ENCODE results near the gene DUSP28.
"Not testable (repeated sequence)": the region's sequence is repeated elsewhere in the genome, so short reads cannot be mapped to it uniquely, and the experiment has no call there.

DUSP28 gene

DNA sequence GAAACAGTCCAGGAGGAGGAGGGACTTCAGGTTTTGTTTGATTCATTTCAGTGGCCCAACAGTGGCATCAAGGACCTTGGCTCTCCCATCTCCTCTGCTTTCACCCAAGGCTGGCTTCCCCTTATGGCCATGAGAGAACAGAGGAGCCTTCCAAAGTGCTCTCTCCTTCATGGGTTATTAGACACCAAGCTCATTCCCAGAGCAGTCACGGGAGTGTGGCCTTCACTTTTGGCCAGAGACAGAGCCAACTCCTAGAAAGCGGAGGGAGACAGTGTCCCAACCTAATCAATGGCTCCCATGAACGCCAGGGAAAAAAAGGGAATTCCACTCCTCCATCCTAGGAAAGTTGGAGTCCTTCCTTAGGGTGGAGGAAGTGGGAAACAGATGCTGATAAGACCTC lies 871 bp upstream of the DUSP28 start:
- no peak for DNase-seq

- DNase-seq: peak; percentile 73 to 100 (median 98)
Observed at GRCh38 chr2:240560480-240561324, 545 bp downstream of the DUSP28 start.

DNA sequence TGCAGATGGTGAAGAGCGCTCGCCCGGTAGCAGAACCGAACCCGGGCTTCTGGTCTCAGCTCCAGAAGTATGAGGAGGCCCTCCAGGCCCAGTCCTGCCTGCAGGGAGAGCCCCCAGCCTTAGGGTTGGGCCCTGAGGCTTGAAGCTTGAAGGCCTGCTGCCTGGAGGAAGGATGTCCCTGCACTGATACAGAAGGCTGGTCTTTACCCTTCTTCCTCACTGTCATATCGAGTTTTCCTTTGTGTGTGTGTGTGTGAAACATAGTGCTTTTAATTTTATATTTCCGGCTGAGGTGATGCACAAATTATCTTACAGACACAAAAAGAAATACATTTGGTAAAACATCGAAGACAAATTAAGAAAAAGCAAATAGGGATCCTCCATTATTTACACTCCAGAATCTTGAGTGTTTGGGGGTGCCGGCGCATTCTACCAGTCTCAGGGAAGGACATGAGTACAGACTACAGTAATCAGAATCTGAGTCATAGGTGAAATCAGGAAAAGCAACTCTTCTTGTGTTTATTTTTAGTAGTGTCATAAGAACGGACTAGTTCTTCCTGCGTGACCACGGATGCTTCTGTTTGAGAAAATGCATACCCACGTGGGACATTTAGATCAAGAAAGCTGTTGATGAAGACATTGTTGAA lies 1.3 kb downstream of the DUSP28 start:
- DNase-seq: no peak

DNA sequence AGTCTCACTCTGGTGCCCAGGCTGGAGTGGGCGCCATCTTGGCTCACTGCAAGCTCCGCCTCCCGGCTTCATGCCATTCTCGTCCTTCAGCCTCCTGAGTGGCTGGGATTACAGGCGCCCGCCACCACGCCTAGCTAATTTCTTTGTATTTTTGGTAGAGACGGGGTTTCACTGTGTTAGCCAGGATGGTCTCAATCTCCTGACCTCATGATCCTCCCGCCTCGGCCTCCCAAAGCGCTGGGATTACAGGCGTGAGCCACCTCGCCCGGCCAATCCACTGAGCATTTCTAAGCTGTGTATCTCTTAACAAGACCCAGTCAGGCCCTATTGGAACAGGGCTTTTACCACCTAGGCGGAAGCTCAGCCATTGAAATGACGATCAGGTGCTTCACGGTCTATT lies 3.1 kb downstream of the DUSP28 start:
- DNase-seq: not testable (repeated sequence)

DNA sequence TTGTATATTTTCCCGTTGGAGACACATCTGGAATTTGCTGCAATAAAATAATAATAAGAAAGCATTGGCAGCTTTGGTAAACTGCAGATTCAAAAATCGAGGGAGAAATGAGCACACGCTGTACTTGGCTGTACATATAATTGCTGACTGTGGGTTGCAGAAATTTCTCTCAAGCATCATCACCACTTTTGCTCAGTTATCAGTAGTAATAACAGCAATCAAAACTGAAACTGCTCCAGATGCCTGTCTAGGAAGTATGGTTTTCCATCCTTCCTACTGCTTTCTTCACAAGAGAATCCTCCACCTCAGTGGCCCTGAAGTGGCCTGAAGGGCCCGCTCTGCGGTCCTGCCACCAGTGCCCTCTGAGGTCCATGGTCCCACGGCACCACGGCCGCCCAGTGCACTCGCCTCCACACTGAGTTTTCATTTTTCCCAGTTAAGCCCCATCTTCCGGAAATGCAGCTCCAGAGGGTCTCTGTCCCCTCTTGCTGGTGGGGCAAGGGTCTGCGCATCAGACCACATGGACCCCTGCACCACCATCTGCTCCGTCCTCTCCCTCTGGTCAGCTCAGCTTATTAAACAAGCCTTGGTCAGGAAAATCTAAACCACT lies 3.9 kb downstream of the DUSP28 start:
- DNase-seq: no peak

DNA sequence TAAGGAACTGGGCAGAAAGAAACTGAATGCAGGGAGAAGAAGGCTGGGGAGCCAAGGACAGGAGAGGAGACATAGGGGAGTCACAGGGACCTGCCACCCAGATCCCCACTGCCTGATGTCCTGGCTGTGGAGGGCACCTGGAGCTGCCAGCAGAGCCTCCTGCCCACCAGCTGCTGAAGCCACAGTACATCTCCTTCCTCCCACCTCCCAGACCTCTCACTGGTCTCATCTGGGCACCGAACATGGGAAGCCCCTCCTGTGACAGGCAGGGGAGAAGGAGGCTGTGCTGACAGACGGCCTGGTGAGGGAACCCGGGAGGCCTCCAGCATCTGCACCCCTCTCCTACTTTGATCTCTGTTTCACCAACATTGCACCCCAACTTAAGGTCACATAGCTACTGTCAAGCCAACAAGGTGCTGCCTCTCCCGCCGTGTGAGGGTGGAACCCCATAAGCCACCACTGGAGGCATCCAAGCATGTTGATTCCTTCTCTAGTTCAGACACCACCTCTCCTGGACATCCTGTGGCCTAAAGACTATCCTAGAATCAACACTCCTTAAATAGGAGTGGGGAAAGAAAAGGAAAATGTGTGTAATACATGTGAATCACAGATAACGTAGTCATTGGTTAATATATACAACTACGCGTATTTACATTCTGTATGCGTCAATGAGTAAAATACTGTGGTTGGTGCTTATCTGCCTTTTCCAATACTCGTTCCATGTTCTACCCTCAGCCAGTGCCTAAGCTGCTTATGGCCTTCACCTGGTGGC lies 4.6 kb downstream of the DUSP28 start:
- no peak for DNase-seq

- DNase-seq: peak in 7 of 56 donors; percentile 23 to 51 (median 44)
Observed at GRCh38 chr2:240565333-240566202, 5.4 kb downstream of the DUSP28 start.

GRCh38 chr2:240566203-240567136 lies 6.3 kb downstream of the DUSP28 start:
- peak in 55 of 56 donors; percentile 27 to 91 (median 77) for DNase-seq

DNA sequence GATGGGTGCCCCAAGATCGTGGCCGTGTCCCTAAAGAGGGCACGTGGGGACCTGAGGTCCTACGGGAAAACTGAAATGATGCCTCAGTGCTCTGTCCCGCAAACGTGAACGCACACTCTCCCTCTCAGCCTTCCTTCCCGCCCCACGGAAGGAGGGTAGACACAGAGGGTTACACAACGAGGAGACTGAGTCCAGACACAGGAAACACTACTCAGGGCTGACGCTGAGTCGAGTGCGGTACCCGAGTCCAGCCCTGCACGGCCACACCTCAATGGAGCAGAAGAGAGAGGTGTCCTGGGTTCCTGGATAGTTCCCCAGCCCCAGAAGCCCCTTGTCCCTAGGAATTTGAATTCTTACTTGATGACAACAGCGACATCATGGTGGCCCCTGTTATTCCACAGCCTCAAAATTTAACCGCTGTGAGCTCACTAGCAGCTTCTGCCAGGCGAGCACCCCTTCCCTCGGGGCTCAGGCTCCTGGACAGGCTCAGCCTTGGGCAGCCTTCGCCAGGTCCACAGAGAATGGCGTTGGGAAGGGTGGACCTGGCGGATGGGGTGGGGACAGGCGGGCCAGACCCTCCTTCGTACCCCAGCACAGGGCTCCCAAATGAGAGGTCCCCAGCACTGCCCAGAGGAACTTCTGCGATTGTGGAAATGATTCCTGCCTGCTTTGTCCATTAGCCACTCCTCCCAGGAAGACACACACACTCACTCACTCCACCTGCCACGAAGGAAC lies 7.1 kb downstream of the DUSP28 start:
- no peak for DNase-seq

DNA sequence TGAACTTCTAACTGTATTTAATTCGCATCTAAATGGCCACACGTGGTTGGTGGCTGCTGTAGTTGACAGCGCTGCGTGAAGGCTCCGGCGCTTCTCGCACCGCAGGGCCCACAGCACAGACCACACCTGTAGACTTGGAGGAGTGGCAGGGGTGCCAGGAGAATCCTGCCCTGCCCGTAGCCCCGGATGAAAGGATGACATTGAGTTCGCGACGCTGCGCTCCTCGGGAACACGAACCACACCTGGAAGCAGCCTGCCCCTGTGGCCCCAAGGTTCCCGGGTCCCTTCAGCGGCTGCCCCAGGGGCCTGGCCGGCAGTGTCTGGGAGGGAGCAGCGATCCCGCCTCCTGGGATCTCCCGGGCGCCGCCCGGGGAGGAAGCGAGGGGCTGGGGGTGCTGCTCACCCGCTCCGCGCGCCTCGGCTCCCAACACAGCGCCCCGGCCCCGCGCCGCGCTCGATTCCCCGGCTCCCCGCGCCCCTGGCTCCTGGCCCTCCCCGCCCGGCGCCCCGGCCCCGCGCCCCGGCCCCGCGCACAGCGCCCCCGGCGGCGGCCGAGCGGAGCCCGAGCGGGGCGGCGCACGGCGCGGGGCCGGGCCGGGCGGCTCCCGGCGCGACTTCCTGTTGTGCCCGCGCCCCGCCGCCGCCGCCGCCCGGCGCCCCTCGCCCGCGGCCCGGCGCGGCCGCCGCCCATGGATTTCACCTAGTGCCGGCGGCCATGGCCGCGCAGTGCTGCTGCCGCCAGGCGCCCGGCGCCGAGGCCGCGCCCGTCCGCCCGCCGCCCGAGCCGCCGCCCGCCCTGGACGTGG lies 7.9 kb downstream of the DUSP28 start, which contains the start of gene RNPEPL1:
Gene RNPEPL1 (plus strand): TSS at position 613 of the 806 bp plus-strand sequence. CDS start 103 bp downstream, at position 716.
- peak in 12 of 56 donors; percentile 23 to 69 (median 40) for DNase-seq

DNA sequence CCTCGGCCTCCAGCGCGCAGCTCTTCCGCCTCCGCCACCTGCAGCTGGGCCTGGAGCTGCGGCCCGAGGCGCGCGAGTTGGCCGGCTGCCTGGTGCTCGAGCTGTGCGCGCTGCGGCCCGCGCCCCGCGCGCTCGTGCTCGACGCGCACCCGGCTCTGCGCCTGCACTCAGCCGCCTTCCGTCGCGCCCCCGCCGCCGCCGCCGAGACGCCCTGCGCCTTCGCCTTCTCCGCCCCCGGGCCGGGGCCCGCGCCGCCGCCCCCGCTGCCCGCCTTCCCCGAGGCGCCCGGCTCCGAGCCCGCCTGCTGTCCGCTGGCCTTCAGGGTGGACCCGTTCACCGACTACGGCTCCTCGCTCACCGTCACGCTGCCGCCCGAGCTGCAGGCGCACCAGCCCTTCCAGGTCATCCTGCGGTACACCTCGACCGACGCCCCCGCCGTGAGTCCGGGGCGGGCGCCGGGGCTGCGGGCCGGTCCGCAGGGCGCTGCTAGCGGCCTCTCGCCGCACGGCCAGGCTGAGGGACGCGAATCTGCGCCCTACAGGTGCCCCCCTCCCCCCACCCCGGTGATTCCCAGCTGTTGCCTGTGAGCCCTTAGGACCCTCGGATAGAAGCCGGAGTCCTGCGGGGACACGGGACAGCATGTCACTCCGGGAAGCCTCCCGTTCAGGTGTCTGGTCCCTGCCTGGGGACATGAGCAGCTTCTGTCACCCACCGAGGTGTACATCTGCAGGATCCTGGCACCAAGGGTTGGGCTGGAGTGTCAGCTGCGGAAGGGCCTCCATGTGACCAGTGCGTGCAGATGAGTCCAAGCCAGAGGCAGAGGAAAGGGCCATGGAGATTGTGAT lies 8.7 kb downstream of the DUSP28 start:
- DNase-seq: peak in 42 of 56 donors; percentile 26 to 77 (median 44)

GRCh38 chr2:240569523-240569997 lies 9.4 kb downstream of the DUSP28 start:
- no peak for DNase-seq

DNA sequence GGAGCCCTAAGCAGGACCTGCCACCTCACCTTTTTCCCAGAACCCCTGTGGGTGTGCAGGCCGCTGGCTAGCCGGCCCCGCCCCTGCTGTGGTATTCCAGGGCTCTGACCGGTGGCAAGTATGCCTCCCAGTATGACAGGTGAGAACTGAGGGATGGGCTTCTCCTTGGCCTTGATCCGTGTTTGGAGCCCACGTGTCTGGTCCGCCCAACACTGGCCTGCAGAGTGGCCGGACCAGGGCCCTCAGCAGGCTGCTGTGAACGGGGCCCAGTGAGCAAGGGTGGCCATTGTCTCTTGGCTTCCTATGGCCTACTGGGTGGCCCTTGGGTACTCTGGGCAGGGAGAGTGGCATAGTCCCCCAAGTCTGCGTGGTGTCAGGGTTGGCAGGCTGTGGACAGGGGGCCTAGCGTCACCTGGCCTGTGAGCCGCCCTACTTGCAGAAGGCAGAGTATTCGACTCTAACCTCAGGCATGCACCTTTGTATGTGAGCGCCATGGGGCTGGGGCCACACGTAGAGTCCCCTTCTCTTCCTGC lies 9.9 kb downstream of the DUSP28 start:
- DNase-seq: no peak

DNA sequence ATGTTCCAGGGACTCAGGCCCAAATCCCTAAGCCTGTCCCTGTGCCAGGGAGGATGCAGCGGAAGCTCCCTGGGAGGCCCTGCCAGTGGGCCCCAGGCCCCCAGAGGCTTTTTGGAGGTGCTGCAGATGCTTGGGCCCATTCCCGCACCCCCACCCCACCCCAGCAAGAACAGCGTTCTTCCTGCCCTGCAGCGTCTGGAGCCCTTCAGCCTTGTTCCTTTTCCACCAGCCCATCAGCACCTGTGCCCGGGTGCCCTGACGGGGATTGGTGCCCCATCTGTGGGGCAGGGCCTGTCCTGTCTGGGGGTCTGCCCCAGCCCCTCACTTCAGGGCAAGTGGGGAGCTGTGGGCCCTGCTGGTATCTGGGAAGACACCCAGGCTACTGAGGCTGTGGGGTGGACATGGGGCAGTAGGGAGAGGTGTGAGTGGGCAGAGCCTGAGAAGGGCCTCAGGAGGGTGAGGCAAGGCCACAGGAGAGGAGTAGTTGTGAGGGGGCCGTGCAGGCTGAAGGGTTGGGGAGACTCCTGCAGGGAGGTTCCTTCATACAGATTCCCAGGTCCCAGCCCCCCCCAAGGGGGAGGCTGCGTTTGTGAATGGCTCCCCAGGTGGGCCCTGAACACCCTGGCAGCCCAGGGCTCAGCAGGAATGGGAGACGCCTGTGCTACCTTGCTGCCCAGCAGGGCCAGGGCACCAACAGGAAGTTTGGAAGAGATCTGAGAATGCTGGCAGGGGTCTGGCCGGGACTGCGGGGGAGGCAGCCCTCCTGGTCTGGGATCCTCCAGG lies 10.6 kb downstream of the DUSP28 start:
- DNase-seq: no peak

DNA sequence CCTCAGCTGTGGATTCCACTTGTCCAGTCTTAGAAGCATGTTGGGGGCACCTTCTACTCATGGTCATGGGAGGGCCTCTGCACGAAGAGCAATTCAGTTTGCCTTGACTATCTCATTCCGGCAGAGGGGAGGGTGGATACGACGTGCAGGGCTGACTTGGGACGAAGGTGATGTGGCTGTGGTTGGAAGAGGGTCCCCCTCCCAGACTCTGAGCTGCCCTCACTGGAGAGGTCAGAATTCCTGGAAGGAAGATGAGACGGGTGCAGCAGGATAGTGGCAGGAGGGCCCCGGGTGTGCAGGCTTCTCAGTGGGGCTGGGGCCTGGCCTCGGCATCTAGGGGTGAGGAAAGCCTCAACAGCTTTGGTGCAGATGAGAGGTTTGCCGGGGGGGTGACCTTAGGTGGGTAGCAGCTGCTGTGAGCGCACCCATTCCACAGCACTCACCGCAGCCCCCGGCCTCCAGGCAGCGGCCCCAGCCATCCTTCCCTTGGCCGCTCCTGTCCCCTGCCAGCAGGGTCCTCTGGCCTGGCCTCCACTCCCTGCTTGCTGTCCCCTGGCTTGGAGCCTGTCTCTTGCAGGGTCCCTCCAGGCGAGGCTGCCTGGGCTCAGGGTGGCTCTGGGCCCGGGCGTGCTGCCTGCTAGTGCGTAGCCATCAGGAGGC lies 11.3 kb downstream of the DUSP28 start:
- no peak for DNase-seq
